Measurements from ENCODE around the gene LRRC41. TPM values are rescaled to one million over a fixed set of nuclear protein-coding genes. Genes with fewer than 3 reads are reported as not detected.

Gene LRRC41
- total and polyA plus RNA-seq, 2 of the 13 experiments (the other 11 are each of a cell fraction or from before 2014, with no cell fraction given) = 48.1 to 53.6 TPM

DNA sequence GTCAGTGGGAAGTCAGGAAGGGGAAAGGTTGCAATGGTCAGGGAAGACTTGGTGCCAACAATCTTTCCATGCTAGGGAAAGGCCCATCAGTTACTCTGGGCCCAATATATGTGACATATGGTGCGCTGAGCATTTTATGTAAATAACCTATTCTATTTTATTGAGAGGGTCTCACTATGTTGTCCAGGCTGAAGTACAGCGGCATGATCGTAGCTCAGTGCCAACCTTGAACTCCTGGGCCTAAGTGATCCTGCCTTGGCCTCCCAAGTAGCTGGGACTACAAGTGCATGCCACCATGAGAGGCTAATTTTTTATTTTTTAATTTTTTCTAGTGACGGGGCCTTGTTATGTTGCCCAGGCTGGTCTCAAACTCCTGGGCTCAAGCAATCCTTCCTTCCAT lies 6.9 kb upstream of the LRRC41 start:
- in situ Hi-C loops (cut with HindIII; ENCODE audit: extremely low pct_ligation_motif_present, low pct_unique_long_range_greater_than_20kb) (no loop called here), intact Hi-C loops (cut with micrococcal nuclease; ENCODE audit: unreplicated experiment) (no loop called here)
- TF ChIP-seq CEBPB (IDR thresholded peaks at IDR 0.05; ENCODE audit: borderline replicate concordance, low read depth, low read length) = peak; percentile 51; the same call in 1 of the 2 replicates
- peak; percentile 87 for TF ChIP-seq ZNF121 (CRISPR knock-in tag; IDR thresholded peaks at IDR 0.05)
- no peak for TF ChIP-seq ZNF251 (CRISPR knock-in tag; IDR thresholded peaks at IDR 0.05)
- Histone ChIP-seq H3K9me3 (ENCODE audit: low read length) (no peaks in the 10 kb centered on the region), H2AFZ (ENCODE audit: low read length) (no peak overlapping the region), H3K4me2 (ENCODE audit: low read depth, low read length) (no peak overlapping the region), H3K36me3 (replicated peaks in 1 of 2; ENCODE audit: control insufficient read depth in 1 of 2, insufficient read depth in 2 of 2, low read length in 2 of 2) (peaks cover 15 to 60% of the 10 kb centered on the region in 2 experiments), H3K4me3 (replicated peaks in 1 of 3; ENCODE audit: insufficient read depth in 1 of 3, low read depth in 2 of 3, low read length in 3 of 3) (no peak overlapping the region), H3K9ac (ENCODE audit: insufficient read depth, low read depth, low read length) (no peak overlapping the region), H3K27ac (ENCODE audit: extremely low read length, insufficient read depth, low read length) (no peak overlapping the region), H3K27me3 (ENCODE audit: control insufficient read depth in 1 of 2, insufficient read depth in 2 of 2, low read length in 2 of 2) (no peaks in the 10 kb centered on the region), H3K4me1 (ENCODE audit: insufficient read depth, low read length) (peaks cover 33% of the 10 kb centered on the region), H4K20me1 (ENCODE audit: insufficient read depth, low read length) (peaks cover 29% of the 10 kb centered on the region), H3K79me2 (ENCODE audit: insufficient read depth, low read length) (peaks cover 42% of the 10 kb centered on the region)
- ChIA-PET CTCF (ENCODE audit: low intra/inter-chr PET ratio, low total read pairs) (no interaction called here), POLR2A (no interaction called here)
- BruUV-seq (replicated peaks) = no TSS peak
- FAIRE-seq (no peak), ATAC-seq (no peak), DNase-seq (ENCODE audit: low spot score) (no peak)
- 92% methylated on average over 4 of the region's 4 CpGs for WGBS (ENCODE audit: low lambda C conversion rate)

DNA sequence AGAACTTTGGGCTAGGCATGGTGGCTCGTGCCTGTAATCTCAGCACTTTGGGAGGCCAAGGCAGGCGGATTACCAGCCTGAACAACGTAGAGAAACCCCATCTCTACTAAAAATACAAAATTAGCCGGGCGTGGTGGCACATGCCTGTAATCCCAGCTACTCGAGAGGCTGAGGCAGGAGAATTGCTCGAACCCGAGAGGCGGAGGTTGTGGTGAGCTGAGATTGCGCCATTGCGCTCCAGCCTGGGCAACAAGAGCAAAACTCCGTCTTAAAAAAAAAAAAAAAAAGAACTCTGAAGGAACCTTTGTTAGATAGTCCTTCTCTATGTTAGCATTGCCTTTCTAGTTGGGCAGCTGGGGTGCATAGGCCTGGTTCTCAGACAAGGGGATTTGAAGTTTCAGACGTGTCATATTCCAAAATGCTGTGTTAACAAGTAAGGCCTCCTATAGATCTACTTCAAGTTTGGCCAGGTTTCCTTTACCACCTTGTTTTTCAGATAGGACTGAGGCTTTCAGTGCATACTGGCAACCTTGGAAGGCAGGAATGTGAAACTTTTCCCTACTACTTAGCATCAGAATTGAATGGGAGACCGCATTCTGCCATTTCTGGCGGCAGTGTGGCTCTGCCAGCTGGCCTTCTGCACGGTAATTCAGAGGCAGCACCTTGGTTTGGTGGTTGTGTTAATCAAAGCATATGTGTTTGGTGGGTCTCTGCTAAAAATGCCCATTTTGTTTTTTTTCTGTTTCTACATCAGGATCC lies 6.2 kb upstream of the LRRC41 start:
- Histone ChIP-seq H4K20me1 (ENCODE audit: insufficient read depth, low read length) (peaks cover 34% of the 10 kb centered on the region), H2AFZ (ENCODE audit: low read length) (no peak overlapping the region), H3K27ac (ENCODE audit: extremely low read length, insufficient read depth, low read length) (no peak overlapping the region), H3K4me3 (replicated peaks in 1 of 3; ENCODE audit: insufficient read depth in 1 of 3, low read depth in 2 of 3, low read length in 3 of 3) (no peak overlapping the region), H3K9ac (ENCODE audit: insufficient read depth, low read depth, low read length) (no peak overlapping the region), H3K4me1 (ENCODE audit: insufficient read depth, low read length) (peaks cover 33% of the 10 kb centered on the region), H3K27me3 (ENCODE audit: control insufficient read depth in 1 of 2, insufficient read depth in 2 of 2, low read length in 2 of 2) (no peaks in the 10 kb centered on the region), H3K36me3 (replicated peaks in 1 of 2; ENCODE audit: control insufficient read depth in 1 of 2, insufficient read depth in 2 of 2, low read length in 2 of 2) (peaks cover 13 to 55% of the 10 kb centered on the region in 2 experiments), H3K9me3 (ENCODE audit: low read length) (no peaks in the 10 kb centered on the region), H3K79me2 (ENCODE audit: insufficient read depth, low read length) (peaks cover 49% of the 10 kb centered on the region), H3K4me2 (ENCODE audit: low read depth, low read length) (no peak overlapping the region)
- CTCF ChIA-PET (ENCODE audit: low intra/inter-chr PET ratio, low total read pairs) = no interaction called here
- intact Hi-C loops (cut with micrococcal nuclease; ENCODE audit: unreplicated experiment) = no loop called here
- DNase-seq (ENCODE audit: low spot score) (no peak), ATAC-seq (no peak), FAIRE-seq (no peak)
- POLR2A ChIA-PET = no interaction called here
- TSS peak; percentile 13 for BruUV-seq (replicated peaks)
- 97% methylated on average over 16 of the region's 16 CpGs for WGBS (ENCODE audit: low lambda C conversion rate)
- in situ Hi-C loops (cut with HindIII; ENCODE audit: extremely low pct_ligation_motif_present, low pct_unique_long_range_greater_than_20kb) = no loop called here
- TF ChIP-seq TRIM24 (CRISPR knock-in tag; IDR thresholded peaks at IDR 0.05) = no peak
- TF ChIP-seq ZNF660 (CRISPR knock-in tag; IDR thresholded peaks at IDR 0.05; ENCODE audit: borderline replicate concordance, low read depth) = no peak
- no peak for TF ChIP-seq FOXJ3 (CRISPR knock-in tag; IDR thresholded peaks at IDR 0.05; ENCODE audit: borderline replicate concordance)
- no peak for TF ChIP-seq ZNF850 (CRISPR knock-in tag; conservative IDR thresholded peaks at IDR 0.05)
- TF ChIP-seq PCBP2 (optimal IDR thresholded peaks at IDR 0.05; ENCODE audit: low read depth, low read length, poor library complexity, severe bottlenecking) = no peak
- TF ChIP-seq ZBTB38 (CRISPR knock-in tag; IDR thresholded peaks at IDR 0.05) = no peak
- TF ChIP-seq, protein P1, sequence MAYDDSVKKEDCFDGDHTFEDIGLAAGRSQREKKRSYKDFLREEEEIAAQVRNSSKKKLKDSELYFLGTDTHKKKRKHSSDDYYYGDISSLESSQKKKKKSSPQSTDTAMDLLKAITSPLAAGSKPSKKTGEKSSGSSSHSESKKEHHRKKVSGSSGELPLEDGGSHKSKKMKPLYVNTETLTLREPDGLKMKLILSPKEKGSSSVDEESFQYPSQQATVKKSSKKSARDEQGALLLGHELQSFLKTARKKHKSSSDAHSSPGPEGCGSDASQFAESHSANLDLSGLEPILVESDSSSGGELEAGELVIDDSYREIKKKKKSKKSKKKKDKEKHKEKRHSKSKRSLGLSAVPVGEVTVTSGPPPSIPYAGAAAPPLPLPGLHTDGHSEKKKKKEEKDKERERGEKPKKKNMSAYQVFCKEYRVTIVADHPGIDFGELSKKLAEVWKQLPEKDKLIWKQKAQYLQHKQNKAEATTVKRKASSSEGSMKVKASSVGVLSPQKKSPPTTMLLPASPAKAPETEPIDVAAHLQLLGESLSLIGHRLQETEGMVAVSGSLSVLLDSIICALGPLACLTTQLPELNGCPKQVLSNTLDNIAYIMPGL (CRISPR knock-in tag; IDR thresholded peaks at IDR 0.05; ENCODE audit: borderline replicate concordance in 1 of 2, low read depth in 1 of 2) = no peak
- no peak for TF ChIP-seq MIXL1 (CRISPR knock-in tag; IDR thresholded peaks at IDR 0.05)
- TF ChIP-seq POLR2A (IDR thresholded peaks at IDR 0.05; ENCODE audit: insufficient read depth in 1 of 2, low read depth in 2 of 2, low read length in 2 of 2) = no peak
